ENCODE results near the gene VLDLR.

Gene VLDLR

DNA sequence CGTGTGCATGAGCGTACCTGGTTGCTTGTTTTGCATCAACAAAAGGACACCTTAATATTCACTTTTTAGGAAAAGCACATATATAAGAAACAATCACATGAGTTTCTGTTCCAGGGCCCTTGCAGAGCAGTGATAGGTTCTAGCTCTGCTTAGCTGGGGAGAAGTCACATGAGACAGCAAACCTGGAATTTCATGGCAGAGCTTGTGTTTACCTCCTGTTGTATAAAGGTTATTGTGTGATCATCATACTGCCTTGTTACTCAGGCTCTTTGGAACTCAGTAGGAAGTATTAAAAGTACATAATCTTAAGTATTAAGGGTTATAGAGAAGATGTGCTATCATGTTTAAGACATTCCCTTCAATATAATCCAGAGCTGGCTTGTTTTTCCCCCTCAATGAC lies 18.0 kb upstream of the VLDLR start:
- TF ChIP-seq, protein P1, sequence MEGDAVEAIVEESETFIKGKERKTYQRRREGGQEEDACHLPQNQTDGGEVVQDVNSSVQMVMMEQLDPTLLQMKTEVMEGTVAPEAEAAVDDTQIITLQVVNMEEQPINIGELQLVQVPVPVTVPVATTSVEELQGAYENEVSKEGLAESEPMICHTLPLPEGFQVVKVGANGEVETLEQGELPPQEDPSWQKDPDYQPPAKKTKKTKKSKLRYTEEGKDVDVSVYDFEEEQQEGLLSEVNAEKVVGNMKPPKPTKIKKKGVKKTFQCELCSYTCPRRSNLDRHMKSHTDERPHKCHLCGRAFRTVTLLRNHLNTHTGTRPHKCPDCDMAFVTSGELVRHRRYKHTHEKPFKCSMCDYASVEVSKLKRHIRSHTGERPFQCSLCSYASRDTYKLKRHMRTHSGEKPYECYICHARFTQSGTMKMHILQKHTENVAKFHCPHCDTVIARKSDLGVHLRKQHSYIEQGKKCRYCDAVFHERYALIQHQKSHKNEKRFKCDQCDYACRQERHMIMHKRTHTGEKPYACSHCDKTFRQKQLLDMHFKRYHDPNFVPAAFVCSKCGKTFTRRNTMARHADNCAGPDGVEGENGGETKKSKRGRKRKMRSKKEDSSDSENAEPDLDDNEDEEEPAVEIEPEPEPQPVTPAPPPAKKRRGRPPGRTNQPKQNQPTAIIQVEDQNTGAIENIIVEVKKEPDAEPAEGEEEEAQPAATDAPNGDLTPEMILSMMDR (IDR thresholded peaks at IDR 0.05; ENCODE audit: borderline replicate concordance, control extremely low read depth, extremely low read depth, insufficient read depth, missing control alignments): no peak
- in situ Hi-C loops (cut with MboI; ENCODE audit: low sequenced_read_pairs, unreplicated experiment): no loop called here

DNA sequence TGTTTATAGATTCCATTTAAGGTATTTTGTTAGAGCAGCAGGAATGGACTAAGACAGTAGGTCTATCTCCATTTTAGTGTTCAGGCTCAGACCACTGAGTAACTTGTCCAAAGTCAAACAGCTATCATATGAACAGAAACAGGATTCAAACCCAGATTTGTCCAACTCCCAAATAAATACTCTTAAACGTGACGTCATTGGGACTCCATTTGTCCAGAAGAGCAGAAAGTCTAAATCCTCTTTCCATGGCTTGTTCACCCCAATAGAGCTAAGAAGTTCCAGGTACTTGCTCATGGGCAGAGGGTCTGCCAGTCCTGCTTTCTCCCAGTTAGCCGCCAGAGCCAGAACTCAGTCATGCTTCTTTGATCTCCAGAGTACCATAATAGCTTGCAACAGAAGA lies 16.3 kb upstream of the VLDLR start:
- in situ Hi-C loops (cut with MboI; ENCODE audit: low sequenced_read_pairs, unreplicated experiment): no loop called here
- TF ChIP-seq, protein P1 (IDR thresholded peaks at IDR 0.05; ENCODE audit: borderline replicate concordance, control extremely low read depth, extremely low read depth, insufficient read depth, missing control alignments): no peak
- no peak for DNase-seq (ENCODE audit: low spot score)

More for the DNA sequence above, 18.0 kb upstream of the VLDLR start:
- no peak for DNase-seq (ENCODE audit: low spot score)

DNA sequence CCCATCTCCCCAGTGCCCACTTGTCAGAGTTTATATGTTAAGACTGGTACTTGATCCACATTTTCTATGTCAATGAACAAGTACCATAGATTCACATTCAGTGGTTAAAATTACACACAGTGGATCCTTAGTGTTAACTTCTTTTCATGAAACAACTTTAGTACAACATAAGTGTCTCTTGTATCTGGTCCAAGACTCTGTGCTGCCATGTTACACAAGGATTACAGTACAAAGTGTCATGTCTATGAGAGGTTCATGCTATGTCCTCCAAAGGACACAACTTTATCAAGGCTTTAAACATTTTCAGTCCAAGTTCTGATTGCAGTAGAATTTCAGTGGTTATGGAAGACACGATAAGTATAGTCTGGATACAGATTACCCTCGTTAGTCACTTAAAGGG lies 13.3 kb upstream of the VLDLR start:
- TF ChIP-seq, protein P1 (IDR thresholded peaks at IDR 0.05; ENCODE audit: borderline replicate concordance, control extremely low read depth, extremely low read depth, insufficient read depth, missing control alignments): no peak
- in situ Hi-C loops (cut with MboI; ENCODE audit: low sequenced_read_pairs, unreplicated experiment): no loop called here
- DNase-seq (ENCODE audit: low spot score): no peak

DNA sequence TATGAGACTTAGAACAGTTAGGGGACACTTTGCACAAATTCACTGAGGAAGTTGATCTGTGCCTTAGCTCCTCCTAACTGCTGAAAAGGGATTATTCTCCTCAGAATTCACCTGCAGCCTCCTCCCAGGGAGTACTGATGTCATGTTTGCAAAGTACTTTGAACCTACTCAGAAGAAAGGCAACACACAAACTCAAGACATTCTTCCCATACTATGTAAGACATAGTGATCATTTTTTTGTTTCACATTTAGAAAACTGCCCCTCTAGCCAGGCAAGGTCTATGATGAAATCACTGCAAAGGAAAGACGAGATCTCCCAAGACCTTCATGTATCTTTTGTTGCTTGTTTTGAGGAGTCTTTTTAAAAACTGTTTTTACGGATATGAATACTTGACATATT lies 10.6 kb upstream of the VLDLR start:
- no peak for DNase-seq (ENCODE audit: low spot score)
- in situ Hi-C loops (cut with MboI; ENCODE audit: low sequenced_read_pairs, unreplicated experiment): no loop called here
- TF ChIP-seq, protein P1 (IDR thresholded peaks at IDR 0.05; ENCODE audit: borderline replicate concordance, control extremely low read depth, extremely low read depth, insufficient read depth, missing control alignments): no peak

DNA sequence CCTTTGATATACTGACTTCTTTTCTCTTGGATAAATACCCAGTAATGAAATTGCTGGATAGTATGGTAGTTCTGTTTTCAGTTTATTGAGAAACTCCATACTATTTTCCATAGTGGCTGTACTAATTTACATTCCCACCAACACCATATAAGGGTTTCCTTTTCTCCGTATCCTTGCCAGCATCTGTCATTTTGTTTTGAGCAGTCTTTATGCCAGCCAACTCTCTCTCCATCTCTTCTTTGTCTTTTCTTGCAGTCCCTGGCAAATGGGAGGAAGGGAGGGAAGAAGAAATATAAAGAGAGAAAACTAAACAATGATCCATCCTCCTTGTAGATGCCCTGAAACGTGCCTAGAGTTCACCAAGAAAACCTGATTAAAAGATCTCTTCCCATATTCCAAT lies 9.6 kb upstream of the VLDLR start:
- TF ChIP-seq, protein P1 (IDR thresholded peaks at IDR 0.05; ENCODE audit: borderline replicate concordance, control extremely low read depth, extremely low read depth, insufficient read depth, missing control alignments): no peak
- no peak for DNase-seq (ENCODE audit: low spot score)
- in situ Hi-C loops (cut with MboI; ENCODE audit: low sequenced_read_pairs, unreplicated experiment): no loop called here

DNA sequence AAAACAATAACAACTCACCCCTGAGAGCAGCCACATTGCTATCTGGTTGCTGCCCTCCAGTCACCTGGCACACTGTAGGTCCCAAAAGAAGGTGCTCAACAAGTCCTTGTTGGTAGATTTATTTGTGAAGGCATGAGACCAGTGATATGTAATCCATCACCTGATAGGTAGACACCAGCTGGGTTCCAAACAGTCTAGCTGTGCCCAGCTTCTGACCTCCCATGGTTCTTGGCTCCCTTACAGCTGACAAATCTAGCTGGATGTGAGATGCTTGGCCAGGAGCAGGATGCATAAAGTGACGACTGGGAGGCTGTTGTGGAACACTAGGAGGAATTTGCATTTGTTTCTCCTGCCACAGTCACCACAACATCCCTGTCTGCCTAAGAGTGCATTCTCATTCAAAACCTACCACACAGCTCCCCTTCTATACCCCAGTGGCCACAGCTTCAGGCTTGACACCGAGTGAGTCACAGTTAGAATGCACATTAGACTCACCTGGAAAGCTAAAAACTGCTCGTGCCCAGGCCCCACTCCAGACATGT lies 7.8 kb upstream of the VLDLR start:
- DNase-seq (ENCODE audit: low spot score): no peak
- TF ChIP-seq, protein P1 (IDR thresholded peaks at IDR 0.05; ENCODE audit: borderline replicate concordance, control extremely low read depth, extremely low read depth, insufficient read depth, missing control alignments): no peak
- in situ Hi-C loops (cut with MboI; ENCODE audit: low sequenced_read_pairs, unreplicated experiment): no loop called here

DNA sequence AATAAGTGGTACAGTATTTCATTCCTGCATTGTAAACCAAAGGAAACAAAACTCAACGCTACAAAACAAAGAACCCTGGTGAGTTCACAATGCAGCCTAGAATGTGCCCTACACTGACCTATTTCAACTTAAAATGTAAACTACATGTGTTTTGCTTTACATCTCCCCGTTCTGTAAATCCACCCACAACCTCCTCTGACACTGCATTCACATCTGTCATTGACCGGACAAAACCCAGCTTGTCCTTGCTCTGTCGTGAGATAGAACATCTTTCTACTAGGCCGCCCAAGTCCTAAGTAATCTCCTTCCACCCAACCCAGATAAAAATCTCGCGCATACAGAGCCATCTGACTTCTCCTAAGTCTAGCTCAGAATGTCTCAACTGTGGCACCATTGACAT lies 6.1 kb upstream of the VLDLR start:
- in situ Hi-C loops (cut with MboI; ENCODE audit: low sequenced_read_pairs, unreplicated experiment): no loop called here
- DNase-seq (ENCODE audit: low spot score): no peak
- TF ChIP-seq, protein P1 (IDR thresholded peaks at IDR 0.05; ENCODE audit: borderline replicate concordance, control extremely low read depth, extremely low read depth, insufficient read depth, missing control alignments): no peak

All from GM13976 (cell line).